HPDE6-E6E7 (cell line): ENCODE results near the gene MRM2.

Source experiments
- DNase-seq: peaks from one replicate; pipeline ENCODE4 v3.0.0; 2011; ENCODE audit warnings: missing footprints; ENCODE audit errors: extremely low spot score

Gene MRM2

GRCh38 chr7:2266911-2267310, 24.9 kb upstream of the MRM2 start:
- DNase-seq: peak; percentile 84

DNA sequence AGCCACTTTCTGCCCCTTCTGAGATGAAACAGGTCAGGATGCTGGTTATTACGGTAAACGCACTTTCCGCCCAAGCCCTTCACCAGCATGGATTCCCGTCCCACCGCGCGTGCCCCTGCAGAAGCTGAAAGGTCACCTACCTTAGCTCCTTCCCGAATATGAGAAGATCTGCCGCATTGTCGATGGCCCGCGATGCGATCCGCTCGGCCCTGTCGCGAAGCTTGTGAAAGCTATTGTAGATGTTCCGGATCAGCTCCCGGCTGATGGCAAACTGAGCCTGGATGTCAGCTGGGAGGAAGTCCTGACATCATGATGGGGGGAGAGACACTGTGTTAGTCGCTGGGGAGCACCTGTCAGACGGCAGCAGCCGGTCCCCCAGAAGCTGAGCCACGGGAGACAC, 22.2 kb upstream of the MRM2 start:
- DNase-seq: no peak

DNA sequence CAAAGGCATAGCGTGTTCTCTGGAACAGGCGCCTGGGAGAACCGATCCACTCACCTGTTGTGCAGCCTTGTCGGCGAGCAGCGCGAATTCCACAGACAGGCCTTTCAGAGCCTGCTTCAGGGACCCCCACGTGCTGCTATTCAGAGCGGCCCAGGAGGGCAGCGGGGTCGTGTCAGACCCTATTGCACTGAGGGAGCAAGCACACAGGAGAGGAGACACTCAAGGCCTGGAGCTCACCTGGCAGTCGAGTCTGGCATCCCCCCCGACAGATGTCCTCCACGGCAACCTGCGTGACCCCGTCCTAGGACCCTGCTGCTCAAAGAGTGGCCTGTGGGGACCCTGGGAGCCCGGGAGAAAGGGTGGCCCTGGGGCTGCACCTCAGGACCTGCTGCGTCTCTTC, 21.2 kb upstream of the MRM2 start:
- no peak for DNase-seq

- DNase-seq: no peak
Observed at GRCh38 chr7:2261611-2262010, 19.6 kb upstream of the MRM2 start.

DNA sequence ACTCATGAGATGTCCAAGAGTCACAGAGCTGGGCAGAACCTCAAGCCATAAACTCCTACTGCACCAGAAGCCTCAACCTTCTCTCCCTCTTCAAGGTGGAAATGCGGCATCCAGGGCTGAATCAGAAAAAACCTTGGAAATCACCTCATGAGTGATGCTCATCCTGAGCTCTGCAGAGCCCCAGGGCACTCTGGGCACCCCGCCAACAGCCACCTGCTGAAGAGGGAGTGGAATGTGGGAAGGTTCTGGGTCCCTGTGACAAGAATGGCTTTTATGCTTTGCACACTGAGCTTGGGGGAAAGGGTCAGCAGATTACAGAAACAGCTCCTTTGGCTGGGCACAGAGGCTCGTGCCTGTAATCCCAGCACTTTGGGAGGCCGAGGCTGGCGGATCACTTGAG, 18.8 kb upstream of the MRM2 start:
- DNase-seq: peak; percentile 93

DNA sequence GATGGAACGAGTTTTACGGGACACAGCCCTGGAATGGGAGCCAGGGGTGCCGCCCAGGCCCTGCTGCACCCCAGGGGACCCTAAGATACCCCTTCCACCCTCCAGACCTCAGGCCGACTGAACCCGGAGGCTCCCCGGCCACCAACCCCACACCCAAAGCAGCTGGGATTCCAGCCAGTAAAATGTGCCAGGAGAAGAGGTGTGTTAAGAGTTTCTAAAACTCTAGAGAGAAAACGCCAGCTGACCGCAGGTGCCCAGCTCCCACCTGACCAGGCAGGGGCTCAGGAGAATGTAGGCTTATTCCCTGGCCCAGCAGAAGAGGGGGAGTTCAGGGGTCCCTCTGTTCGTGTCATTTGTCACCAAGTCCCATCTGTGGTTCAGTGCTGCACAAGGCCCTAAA, 17.5 kb upstream of the MRM2 start:
- DNase-seq: no peak

DNA sequence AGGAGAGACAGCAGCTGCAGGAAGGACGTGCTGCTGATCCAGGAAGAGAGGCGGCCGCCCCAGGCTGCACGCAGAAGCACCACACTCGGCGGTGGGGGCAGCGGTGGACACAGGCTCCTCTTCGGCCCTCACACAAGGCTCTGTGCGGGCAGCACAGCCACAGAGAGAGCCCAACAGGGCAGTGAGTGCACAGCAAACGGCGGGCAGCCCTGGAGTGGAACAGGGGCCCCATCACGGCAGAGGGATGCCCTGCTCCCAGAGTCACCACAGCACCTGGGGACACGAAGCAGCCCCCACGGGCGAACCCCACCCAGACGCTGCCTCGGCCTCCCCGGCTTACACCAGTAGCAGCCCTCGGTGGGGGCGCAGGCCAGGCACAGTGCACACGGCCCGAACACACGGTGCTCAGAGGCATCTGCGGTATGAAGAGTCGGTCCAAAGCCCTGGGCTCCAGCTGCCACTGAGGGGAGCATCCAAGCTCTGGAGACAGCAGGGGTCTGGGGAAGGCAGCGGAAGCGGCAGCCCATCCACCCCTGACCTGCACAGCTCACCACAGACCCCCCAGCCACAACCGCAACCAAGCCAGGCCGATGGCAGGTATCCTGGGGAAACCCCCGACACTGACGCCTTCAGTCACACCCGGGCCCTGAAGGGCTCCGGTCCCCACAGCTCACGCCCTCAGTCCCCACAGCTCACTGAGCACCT, 16.8 kb upstream of the MRM2 start:
- DNase-seq: no peak

DNA sequence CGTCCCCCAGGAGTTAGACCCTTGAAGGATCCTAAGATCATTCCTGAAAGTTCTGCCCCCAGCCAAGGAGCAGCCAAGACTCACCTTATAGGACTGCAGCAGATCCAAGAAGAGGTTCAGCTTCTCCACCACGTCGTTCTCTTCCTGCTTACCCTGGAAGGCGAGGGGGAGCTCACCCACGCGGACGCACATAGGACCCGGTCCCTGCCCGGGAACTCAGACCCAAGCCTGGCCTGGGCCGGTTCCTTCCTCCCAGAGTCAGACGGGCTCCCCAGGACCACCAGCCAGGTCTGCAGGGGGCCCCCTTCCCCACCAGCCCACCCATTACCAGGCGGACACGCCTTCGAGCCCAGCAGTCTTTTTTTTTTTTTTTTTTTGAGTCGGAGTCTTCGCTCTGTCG, 15.6 kb upstream of the MRM2 start:
- DNase-seq: no peak

DNA sequence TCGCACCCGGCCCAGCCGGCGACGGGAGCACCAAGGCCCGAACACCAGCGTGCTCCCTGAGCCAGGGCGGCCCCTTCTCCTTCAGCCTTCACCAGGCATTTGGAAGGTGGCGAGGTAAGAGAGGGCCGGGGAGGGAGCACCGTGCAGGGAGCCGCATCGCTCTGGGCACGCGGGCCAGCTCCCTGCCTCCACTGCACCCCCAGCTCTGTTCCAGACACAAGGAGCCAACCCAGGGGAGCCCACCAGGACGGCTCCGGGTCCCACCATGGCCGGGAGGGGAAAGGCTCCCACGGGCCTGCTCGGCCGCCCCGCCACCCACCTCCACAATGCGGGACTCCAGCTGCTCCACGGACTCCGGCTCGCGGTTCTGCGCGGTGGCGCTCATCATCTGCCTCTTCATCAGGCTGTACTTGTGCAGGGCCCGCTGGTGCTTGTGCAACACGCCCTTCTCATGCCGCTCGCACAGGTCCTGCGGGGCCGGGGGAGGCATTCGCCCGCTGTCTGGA, 15.1 kb upstream of the MRM2 start:
- no peak for DNase-seq

GRCh38 chr7:2256306-2257045, 14.5 kb upstream of the MRM2 start:
- DNase-seq: no peak

GRCh38 chr7:2255145-2256139, 13.4 kb upstream of the MRM2 start:
- DNase-seq: no peak

DNA sequence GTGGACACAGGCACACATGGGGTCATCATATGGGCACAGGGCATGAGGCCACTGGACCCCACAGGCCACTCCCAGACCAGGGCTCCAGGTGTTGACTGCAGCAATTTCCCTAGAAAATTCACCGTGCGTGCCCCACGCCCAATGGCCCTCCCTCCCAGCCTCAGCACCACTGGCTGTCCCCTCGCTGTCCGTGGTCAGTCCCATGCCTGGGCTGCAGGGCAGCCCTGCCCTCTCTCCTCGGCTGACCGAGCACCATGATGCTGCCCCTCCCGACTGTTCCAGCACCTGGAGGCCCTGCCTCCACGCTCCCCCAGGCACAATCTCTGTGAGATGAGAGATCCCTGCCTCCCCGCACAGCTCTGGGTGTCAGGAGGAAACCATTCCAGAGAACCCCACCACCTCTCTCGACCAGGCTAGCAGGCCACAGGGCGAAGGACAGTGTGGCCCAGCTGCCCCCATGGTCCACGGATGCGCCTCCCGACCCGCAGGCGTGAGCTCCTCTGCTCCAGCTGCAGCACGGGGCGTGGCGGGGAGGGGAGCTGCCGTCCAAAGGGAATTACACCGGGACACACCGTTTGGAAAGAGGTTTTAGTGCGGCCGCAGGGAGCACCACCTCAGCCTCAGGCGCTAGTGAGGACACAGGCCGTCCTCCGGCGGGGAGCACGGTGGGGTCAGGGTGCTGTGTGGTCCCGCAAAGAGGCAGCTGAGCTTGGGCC, 12.6 kb upstream of the MRM2 start:
- no peak for DNase-seq

DNA sequence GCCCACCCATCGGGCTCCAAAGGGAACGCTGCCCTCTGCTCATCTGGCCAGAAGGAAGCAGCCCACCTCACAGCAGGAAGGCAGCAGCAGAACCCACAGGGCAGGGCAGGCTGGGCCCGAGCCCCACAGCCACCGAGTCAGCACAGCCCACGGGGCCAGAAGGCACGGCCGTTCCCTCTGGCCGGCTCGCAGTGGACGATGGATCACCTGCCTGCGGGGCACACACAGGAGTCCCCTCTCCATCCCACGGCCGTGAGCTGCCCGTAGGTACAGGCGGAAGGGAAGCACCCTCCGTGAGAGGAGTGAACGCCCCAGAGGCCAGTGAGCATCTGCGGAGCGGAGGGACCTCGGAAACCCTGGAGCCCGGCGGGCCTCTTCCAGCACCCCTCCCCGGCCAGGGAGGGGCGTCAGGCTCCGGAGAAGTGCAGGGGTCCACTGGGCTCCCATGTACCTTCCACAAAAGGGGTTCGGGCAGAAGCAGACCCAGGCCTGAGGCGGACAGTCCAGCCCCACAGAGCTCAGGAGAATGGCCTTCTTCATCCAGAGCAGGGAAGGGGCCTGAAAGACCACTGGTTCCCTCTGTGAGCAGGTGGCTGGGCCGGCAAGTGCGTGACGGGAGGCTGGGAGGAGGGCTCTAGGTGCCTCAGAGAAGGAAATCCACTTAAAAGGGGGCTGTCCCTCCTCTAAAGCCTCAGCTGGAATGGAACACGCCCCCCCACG, 11.7 kb upstream of the MRM2 start:
- no peak for DNase-seq

DNA sequence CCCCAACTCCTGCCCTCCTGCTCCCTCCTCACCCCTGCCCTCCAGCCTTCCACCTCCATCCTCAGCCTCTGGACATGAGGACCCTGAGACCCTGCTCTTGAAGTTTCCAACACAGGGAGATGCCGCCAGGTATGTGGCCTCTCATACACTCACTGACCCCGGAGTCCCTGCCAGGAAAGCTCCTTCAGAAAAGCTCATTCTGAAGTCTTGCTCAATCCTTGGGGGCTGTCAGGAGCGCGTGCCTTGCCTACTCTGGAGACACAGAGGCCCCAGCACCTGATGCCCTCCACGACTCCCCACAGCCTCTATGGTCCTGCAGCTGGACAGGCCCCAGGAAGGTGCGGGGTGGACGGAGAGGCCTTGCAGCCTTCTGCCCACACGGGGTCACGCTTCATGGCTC, 11.0 kb upstream of the MRM2 start:
- no peak for DNase-seq

DNA sequence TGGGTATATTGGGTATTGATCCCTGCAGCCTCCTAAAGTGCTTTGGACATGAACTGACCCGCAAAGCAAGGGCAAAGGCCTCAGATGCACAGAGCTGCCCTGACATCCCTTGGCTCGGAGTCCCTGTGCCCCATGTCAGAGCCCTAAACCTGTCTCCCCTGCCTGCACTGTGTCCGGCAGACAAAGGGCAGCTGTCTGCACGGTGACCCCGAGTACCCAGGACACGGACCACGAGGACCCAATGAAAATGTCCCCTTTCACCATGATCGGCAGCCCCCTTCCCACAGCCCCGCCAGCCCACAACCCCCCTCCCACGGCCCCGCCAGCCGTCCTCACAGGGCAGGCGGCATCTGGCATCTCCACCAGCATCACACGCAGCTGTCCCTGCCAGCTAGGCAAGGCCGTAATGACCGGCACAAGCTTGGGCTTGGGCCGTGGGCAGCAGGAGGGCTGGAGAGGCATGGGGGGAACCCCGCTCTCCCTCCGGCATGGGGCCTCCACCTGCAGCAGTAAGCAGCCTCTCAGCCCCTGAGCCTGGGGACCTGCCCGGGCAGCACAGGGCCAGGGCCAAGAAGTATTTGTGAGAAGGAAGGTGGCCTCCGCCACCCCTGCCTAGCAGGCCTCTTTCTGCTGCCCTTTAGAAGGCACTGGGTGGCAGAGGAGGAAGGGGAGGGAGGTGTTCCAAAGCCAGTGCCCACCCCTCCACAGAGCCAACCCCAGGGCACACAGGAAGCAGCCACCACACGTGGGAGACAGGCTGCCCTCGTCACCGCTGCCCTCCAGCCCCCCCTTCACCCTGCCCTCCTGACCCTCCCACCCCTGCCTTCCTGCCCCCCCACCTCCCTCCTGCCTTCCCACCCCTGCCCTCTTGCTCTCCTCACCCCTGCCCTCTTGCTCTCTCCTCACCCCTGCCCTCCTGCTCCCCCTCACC, 10.1 kb upstream of the MRM2 start:
- no peak for DNase-seq

DNA sequence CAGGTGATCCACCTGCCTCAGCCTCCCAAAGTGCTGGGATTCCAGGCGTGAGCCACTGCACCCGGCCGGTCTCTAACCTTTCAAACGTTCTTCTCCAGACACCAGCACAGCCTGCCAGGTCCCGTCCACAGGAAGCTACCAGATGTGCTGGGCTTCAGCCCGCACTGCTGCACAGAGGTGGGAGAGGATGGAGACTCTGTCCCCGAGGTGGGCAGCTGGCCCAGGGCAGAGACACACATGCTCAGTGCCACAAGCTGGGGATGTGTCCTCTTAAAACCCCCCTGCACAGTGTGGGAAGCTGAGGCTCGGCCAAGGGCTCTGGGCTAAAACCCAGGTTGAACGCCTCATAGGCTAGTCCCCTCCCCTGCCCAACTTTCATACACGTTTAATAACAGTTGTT, 9.4 kb upstream of the MRM2 start:
- no peak for DNase-seq

- DNase-seq: no peak
Observed at GRCh38 chr7:2249744-2250323, 7.8 kb upstream of the MRM2 start.

DNA sequence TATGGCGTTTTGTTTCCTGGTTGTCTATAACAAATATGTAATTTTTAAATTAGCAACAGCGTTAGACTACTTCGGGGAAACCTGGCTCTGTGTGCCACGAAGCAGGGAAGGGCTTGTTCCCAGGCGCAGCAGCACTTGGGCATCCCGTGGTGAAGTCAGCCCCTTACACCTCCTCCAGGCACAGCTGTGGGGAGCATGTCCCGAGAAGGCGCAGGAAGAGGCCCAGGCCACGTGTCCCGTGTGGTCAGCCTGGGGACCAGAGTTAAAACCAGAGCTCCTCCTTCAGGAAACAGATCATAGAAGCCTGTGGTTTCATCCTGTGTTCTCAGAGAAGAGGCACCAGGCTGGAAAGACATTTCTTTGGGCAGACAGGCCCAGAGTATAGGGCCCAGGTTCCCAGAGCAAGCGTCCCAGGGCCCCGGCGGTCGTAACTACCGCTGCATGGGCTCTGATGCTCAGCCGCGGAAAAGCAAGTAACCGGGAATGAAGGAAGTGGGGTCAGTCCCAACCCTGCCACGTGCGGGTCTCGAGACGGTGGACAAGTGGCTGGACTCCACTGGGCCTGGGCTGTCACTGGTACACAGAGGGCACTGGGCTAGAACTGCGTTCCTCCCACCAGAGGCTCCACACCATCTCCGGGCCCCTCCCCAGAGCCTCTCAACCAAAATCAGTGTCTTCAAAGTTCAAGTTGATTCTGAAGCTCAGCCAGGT, 7.1 kb upstream of the MRM2 start:
- peak; percentile 77 for DNase-seq
